Measurements from ENCODE around the gene LGALS3BP.
A peak's percentile ranks its signal among the peaks of the same experiment; 100 is the strongest.

LGALS3BP gene

DNA sequence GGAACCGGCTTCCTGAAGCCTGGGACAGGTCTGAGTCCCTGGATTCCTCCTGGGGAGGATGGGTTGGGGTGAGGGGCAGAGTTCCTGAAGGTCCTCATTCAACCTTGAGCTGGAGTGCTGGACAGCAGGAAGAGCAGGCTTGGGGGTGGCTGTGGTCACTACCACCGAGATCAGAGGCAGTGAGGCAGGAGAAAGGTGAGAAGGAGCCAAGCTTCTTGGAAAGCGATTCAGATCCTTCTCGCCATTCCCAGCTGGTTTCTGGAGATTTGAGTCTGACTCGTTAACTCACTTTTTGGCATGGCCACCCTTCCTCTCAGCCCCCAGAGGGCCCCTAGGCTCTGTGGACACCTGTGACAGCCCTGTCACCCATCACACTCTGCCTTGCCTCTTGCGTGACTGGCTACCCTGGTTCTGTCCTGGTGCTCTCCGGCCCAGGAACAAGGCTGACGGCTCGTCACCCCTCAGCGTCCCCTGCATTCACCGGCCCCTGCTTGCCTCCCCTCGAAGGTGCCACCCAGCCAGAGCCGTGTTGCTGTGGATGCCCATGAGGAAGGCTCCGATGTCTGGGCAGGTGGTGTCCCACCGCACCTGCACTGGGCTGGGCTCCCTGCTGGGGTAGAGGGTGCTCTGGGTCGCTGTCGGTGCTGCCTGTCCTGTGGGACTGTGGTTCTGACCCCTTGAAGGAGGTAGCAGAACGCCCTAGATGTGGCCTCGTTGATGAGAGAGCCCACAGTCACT, 44.9 kb downstream of the LGALS3BP start:
- no peak for DNase-seq

DNA sequence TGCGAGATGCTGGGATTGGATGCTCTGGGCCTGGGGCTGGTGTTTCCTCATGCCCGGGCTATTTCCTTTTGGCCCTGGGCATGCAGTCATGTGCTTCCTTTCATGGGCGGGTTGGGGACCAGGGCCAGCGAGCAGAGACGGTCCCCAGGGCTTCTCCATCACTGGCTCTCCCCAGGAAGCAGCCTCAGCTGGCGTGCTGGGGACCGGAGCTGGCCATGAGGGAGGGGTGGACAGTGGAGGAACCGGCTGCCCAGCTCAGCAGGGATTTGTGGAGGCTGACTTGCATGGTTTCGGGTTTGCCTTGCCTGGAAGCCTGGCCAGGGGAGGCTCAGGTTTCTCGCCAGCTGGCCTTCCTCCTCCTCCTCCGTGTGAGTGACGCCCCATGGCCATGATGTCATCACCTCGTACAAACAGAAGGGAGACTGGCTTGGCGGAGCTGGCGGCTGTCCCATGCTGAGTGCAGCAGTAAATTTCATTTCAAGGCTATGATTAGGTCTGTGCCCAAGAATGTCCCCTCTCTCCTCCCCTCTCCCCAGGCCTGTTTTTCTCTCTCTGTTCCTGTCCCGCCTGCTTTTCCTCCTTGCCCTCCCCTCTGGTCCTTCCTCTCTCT, 45.7 kb downstream of the LGALS3BP start:
- peak; percentile 93 to 97 for DNase-seq

DNA sequence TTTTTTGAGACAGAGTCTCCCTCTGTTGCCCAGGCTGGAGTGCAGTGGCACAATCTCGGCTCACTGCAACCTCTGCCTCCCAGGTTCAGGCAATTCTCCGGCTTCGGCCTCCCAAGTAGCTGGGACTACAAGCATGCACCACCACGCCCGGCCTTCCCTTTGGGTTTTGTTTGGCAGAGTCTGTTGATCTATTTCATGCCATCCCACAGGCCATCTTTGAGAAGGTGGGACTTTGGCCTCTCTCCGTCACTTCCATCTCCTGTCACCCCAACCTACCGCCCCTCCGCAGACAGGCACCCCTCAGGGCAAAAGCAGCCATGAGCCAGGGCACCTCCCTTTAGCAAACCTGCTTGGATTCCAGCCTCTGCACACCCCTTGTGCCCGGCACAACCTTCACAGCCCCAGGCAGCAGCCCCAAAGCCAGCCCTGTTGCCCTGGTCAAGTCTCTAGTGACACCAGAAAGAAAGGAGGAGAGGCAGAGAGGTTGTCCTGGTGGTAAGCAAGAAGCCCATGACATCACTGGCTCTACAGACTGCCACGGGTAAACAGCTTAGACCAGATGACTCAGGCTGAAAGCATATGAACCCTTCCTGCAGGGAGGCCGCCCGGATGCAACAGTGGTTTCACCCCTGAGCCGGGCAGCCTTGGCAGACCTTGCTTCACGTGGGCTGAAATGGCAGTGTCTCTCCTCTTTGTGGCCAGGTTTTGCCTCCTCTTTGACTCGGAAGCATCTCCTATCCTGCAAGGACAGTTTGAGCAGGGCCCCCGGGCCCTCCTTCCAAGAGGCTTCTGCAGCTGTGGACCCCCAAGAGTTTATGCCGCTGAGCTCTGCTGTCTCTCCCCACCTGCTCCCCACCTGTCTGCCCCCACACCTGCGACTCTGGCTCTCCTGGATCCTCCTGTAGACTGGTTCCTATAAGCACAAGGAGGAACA, 46.4 kb downstream of the LGALS3BP start:
- DNase-seq, result peak; percentile 82 to 91

DNA sequence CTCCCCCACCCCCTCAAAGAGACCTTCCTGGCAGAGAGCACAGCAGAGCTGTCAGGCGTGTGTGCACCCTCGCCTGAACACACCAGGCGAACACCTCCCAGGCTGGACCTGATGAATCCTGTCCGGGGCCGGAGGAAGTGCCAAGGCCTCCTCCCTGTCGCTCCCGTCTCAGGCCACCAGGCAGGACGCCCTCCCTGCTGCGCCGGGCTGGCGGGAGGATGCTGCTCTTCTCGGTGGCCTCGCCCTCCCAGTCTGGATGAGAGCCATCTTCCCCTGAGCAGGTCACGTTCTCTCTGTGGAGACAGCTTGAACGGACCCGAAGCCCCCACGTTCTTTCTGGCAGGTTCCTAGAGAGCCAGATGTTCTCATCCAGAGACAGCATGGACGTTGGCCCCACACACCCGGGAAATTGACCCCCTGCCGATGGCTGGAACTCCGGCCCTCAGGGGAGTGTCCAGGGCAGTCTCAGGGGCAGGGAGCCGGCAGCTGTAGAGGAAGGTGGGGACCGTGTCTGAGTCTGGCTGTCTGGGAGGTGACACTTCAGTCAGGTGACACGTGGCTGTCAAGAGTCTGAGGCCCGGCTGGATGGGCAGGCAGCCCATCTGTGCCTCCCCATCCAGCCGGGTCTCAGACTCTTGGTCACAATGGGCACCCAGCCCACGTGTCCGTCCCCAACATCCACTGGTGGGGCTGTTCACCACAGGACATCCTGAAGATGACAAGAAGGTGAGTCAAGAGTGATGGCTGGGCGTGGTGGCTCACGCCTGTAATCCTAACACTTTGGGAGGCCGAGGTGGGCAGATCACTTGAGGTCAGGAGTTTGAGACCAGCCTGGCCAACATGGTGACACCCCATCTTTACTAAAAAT, 49.6 kb downstream of the LGALS3BP start:
- DNase-seq, result peak in 1 of 2 experiments; percentile 35

DNA sequence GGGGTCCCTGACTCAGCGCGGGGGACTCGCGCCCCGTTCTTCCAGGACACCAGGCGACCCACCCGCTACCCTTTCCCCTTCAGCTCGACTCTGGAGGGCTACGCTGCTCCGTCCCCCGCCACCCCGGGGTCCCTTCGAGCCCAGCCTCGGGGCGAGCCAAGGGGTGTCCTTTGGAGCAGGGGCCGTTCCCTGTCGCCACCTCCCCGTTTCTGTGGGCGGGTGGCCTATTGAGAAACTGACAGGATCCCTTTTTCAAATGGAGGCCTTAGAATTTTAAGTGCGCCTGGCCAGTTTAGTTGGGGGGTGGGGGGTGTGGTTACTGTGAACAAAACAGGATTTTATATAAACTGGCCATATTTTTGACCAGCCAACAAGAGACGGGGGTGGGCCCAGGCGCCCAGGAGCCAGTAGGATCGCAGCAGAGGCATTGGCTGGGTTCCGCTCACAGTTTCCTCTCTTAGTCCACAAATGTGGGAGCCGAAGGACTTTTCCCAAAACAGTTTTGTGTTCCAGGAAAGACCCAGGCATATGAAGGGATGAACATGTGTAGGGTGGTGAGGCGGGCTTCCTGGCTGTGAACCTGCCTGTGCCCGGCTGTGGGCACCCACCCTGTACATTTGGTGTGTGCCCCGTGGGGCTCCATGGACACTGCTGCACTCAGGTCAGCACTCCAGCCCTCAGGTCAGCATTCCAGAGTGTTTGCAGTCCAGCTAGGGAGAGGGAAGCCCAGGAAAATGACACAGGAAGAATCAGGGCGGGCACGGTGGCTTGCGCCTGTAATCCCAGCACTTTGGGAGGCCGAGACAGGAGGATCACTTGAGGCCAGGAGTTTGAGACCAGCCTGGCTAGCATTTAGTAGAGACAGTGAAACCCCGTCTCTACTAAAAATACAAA, 53.8 kb downstream of the LGALS3BP start:
- peak in 1 of 2 experiments; percentile 39 for DNase-seq

DNA sequence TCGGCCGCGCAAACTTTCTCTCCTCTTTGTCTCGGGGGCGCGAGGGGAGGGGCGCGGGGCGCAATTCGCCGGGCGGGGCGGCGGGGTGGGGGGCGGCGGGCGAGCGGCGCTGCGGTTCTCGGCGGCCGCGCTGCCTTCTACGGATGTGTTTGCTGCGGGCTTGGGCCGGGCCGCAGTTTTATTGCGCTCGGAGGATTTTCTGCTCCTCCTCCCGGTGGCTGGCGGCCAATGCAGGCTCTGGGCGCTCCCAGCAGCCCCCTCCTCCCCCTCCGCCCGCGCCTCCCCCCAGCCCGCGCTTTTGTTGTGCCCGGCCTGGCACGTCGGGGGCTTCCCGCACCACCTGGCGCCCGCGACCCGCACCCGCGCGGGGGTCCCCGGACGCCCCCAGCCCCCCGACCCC, 54.5 kb downstream of the LGALS3BP start, which contains the start of gene TIMP2:
TIMP2 (minus strand) TSS at position 154 of the 400 bp plus-strand sequence. CDS start 299 bp downstream, outside the sequence.
- DNase-seq, result peak; percentile 69 to 87

DNA sequence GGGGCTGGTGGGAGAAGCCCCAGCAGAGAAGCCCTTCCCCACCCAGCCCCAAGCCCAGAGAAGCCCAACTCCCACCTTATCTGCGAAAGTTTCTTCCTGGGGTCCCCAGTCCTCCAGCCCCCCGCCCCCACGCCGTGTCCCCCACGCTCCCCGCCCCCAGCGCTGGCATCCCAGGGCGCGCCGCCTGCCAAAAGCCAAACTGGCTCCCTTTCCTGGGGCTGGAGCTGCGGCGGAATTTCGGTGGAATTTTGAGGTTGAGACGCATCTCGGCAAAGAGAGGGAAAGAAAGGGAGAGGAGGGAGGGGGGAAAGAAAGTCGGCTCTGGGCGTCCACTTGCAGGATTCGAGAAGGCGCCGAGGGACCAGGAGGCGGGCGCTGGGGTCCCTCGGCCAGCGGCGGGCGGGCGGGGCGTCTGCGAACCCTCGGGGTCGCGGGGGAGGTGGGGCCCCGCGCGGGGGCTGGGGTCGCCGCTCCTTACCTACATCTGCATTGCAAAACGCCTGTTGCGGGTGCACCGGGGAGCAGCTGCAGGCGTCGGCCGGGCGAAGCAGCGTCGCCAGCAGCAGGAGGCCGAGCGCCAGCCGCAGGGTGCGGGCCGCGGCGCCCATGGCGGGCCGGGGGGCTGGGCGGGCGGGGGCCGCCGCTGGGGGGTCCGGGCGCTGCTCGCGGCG, 55.1 kb downstream of the LGALS3BP start:
- no peak for DNase-seq

DNA sequence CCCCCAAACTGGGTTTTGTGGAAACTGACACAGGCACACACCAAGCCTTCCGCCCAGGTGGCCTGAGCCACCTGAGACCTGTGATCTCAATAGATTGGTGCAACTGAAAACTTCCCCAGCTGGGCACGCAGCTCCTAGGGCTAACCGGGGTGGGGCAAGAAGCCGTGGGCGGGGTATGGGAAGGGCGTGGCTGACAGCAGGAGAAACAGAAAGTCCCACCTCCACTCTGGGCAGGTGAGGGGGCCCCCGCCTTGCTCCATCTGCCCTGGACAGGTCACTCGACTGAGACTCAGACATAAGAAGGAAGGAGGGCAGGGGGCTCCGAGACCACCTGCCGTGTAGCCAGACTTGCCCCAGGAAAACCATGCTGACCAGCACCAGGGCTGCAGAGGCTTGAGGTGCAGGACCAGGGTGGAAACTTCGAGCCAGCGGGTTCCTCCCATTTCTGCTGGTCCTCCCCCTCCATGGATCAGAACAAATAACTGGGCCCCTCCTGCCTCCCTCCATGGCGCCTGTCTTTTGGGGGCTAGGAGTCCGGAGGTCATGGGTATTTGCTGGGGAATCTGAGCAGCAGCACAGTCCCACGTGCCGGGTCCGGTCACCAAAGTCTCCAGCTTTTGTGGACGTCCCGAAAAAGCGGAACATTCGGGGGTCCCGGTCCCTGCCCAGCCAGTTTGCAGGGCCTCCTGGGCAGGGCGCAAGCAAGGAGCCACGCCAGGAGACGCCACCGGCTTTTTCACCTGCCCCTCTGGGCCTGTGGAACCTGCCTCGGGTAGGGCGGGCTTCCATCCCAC, 55.9 kb downstream of the LGALS3BP start:
- no peak for DNase-seq

DNA sequence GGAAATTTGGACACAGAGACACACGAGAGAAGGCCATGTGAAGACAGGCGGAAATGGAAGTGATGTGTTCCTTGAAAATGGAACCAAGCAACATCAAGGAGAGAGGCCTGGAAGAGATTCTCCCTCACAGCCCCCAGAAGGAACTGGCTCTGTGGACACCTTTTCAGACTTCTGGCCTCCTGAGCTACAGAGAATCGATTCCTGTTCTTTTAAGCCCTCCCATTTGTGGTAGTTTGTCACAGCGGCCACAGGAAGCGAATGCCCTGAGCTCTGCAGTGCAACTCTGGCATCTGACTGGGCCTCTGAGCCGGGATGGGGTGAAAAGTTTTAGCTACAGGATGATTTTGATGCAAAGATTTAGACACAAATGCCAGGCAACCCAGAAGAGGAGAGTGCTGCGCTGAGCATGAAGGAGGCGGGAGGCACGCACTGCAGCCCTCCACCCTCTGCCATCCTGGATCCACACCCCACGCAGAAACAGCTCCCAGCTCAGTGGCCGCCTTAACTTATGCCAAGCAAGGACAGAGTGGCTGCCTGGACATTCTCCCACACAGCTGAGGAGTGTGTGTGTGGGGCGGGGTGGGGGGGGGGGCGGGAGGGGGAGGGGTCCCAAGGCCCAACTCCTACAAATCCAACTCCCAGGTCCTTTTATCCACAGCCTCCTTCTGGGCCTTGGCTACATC, 56.8 kb downstream of the LGALS3BP start:
- DNase-seq, result no peak

DNA sequence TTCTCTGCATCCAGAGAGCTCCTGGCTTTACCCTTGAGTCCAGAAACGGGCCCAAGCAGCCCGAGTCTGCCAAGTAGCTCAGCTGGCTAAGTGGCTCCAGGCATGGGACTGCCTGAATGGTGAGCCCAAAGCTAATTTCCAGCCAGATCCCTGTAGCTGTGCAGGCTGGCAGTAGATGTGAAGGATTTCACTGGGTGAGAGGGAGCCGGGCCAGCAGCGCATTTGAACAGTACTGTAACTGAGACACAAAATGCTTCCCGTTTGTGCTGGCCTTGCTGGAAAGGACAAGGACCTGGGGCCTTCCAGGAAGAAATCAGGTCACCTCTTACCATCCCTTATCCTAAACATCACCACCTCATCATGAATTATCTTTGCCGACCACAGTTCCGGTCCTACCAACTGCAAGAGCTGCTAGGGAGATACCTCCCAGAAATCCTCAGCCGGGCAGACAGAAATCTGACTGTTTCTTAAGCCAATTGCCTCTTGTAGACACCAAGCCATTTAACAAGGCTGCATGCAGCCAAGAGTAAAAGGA, 58.2 kb downstream of the LGALS3BP start:
- DNase-seq, result no peak

Measured in SHP77 (cell line).